Measurements from ENCODE around the gene MAP3K5.
A peak's percentile ranks its signal among the peaks of the same experiment; 100 is the strongest.

The MAP3K5 gene

GRCh38 chr6:136677822-136678221 lies 114.5 kb downstream of the MAP3K5 start:
- no peak for DNase-seq

- DNase-seq = no peak
Measured at GRCh38 chr6:136677344-136677743, 114.9 kb downstream of the MAP3K5 start.

GRCh38 chr6:136676075-136676474 lies 116.2 kb downstream of the MAP3K5 start:
- no peak for DNase-seq

DNA sequence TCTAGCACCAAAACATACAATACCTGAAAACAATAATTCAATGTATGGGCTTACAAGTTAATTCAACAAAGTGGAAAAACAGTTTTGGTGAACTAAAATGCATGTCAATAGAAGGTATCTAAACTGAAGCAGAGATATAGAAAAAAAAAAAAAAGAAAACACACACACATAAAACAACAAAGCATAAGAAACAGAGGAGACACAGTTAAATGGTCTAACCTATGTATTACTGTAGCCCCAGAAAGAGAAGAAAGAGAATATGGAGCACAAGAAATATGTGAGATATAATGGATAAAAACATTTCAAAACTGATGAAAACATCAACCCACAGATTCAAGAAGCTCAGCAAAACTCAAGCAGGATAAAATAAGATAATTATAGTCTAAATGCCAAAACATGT lies 118.7 kb downstream of the MAP3K5 start:
- DNase-seq = no peak

GRCh38 chr6:136672144-136672543 lies 120.1 kb downstream of the MAP3K5 start:
- DNase-seq = no peak

GRCh38 chr6:136669299-136669699 lies 123.0 kb downstream of the MAP3K5 start:
- no peak for DNase-seq

- no peak for DNase-seq
Measured at GRCh38 chr6:136668571-136668970, 123.7 kb downstream of the MAP3K5 start.

- DNase-seq = no peak
Measured at GRCh38 chr6:136666041-136666440, 126.2 kb downstream of the MAP3K5 start.

GRCh38 chr6:136662347-136663237 lies 129.7 kb downstream of the MAP3K5 start:
- DNase-seq = no peak

- DNase-seq = no peak
Measured at GRCh38 chr6:136660727-136661126, 131.6 kb downstream of the MAP3K5 start.

DNA sequence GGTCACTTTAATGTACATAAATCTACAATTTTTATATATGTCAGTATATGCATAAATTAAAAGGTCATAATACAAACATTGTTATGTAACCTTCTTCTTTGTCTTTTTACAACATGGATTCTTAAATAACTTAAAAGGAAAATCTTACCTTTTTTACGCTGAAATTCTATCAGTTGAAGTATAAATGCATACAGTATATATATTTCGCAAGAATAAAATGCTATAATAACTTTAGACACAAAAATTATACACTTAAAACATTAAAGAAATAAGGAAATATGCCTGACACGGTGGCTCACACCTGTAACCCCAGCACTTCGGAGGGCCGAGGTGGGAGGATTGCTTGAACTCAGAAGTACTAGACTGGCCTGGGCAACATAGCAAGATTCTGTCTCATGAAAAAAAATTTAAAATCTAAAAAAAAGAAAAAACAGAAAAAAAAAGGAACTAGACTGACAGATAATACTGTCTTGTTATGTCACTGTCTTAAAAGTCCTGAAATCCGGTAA lies 132.2 kb downstream of the MAP3K5 start:
- DNase-seq = no peak

DNA sequence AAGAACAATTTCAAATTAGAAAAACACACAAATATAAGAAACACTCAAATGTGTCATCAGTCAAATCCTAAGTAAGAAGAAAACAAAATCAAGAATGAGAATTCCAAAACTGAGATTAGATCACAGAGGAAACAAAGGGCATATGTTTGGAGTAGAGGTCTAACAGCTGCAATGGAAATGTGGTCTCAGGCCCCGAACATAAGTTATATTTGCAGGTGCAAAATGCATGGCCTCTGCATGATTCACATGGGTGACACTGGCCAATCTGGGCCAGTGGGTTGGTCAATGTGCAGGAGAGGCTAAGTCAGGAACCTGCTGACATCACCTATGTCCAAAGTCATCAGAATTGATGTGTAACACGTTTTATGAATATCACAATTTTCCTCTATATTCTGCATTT lies 133.6 kb downstream of the MAP3K5 start:
- no peak for DNase-seq

DNA sequence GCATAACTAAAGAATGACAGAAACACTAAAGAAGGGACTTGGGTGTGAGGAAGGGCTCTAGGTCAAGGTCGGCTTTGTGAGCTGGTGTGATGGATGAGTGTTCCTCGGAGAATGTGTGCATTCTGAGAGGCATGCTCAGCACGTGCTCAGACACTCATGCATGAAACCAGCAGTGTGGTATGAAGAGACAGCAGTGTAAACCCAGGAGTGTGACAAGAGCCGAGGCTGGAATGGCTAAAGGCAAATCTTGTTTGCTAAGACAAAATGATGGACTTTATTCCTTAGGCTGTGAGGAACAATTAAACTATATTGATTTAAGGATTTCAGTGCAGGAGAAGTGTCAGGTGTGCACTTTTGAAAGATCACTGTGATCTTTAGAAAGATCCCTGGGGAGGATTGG lies 134.6 kb downstream of the MAP3K5 start:
- no peak for DNase-seq

- DNase-seq = no peak
Measured at GRCh38 chr6:136656121-136656520, 136.2 kb downstream of the MAP3K5 start.

DNA sequence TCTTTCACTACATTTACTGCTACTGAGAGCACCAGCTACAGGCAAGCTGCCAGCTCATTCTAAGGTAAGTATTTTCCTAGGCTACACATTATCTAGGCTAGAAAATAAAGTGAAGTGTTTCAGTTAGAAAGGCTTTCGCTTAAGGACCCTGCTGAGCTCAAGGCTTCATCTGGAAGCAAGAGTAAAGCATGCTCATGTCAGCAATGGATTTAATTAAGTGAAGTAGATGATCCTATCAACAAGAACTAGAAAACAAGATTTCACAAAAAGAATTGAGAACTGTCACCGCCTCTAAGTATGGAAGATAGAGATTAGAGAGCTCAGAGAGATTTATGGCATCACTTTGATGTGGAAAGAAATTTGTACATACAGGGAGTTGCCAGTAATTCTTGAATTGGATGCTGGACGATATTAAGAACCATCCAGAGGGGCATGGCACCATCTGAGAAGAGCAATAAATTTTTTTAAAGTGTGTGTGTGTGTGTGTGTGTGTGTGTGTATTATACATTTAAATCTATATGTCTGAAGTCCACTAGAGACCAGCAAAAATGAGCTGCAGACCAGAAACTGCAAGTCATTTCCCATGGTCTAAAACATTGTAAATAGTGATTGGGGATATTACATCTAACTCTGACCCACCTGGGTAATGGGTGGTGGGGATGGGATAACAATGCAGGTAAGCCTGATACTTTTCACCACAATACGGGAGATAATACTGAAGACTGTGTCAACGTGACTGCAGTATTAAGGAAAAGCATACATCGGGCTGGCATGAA lies 136.8 kb downstream of the MAP3K5 start:
- no peak for DNase-seq

DNA sequence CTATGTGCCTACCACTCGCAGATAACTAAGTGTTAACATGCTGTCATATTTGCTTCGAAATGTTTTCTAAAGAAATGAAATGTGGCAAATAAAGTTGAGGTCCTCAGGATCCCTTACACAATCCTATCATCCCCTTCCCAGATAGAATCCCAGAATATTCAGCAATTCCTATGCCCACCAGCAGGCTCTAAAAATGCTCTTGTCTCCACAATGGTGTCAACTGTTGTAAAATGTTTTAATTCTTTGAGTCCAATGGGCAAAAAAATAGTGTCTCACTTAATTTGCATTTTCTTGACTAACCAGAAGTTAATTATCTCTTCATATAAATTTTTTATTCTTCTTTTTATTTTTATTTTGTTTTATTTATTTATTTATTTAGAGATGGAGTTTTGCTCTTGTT lies 138.2 kb downstream of the MAP3K5 start:
- DNase-seq = no peak

GRCh38 chr6:136652656-136653055 lies 139.6 kb downstream of the MAP3K5 start:
- no peak for DNase-seq

GRCh38 chr6:136651982-136652381 lies 140.3 kb downstream of the MAP3K5 start:
- DNase-seq = no peak

DNA sequence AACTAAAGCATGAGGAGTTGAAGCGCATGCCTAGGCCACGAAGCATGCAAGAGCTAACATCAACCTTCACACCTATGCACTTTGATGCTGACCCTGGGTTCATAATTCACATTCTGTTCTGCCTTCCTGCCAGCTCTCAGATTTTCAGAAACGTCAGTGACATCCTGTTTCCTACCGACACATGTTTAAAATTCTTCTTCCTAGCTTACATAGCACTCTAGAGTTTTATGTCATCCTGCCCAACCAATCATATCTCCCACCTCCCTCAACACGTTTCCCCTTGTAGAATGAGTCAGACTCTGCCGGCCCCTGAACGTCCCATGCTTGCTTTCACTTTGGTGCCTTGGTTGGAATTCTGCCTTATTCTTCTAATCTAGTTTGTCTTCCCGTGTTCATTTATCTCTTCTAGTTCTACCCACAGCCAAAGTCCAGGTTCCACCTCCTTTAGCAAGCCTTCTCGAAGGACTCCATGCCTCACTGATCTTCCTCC lies 144.9 kb downstream of the MAP3K5 start:
- DNase-seq = peak; percentile 76

GRCh38 chr6:136646377-136646776 lies 145.9 kb downstream of the MAP3K5 start:
- no peak for DNase-seq

- DNase-seq = no peak
Measured at GRCh38 chr6:136644597-136644952, 147.7 kb downstream of the MAP3K5 start.

DNA sequence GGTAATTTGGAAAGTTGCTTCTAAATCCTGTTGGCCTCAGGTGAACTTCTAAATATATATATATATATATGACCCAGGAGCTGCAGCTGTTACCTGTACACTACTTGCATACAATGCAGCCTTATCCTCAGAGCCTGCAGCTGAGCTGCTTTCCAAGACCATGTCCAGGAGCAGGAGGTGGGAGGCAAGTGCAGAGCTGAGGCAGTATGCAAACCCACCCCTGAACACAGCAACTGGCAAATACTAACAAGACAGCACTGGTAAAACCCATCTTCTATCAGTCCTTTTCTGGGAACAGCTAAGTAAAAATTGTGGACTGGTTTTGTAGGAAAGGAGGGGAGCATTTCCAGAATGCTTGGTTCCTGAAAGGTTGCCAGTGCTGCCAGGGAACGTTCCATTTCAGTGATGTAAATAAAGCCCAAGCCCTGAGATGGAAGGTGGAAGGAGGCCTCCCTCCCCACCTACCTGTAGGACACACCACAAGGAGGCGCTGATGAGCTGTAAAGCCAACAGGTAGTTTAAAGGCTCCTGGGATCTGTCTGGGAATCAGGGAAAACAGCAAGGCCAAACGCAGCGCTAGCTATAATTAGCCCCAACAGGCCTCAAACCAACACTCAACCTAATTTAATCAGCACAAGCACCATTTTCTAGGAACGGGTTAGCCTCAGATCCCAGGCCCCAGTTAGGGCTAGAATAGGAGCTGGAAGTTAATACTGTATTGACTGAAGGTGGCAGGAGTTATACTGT lies 148.3 kb downstream of the MAP3K5 start:
- DNase-seq = peak; percentile 81

- DNase-seq = no peak
Measured at GRCh38 chr6:136641873-136642465, 150.3 kb downstream of the MAP3K5 start.

All from CD4-positive, alpha-beta T cell treated with Interleukin-21 for 1 hour (primary cell).